Measurements from ENCODE around the gene KCNQ1. TPM values are rescaled to one million over a fixed set of nuclear protein-coding genes. Genes with fewer than 3 reads are reported as not detected.

Gene KCNQ1
- total and polyA plus RNA-seq, 9 of the 15 experiments (the other 6 are each of a cell fraction or from before 2014, with no cell fraction given) = 0.44 TPM; not detected in 8

DNA sequence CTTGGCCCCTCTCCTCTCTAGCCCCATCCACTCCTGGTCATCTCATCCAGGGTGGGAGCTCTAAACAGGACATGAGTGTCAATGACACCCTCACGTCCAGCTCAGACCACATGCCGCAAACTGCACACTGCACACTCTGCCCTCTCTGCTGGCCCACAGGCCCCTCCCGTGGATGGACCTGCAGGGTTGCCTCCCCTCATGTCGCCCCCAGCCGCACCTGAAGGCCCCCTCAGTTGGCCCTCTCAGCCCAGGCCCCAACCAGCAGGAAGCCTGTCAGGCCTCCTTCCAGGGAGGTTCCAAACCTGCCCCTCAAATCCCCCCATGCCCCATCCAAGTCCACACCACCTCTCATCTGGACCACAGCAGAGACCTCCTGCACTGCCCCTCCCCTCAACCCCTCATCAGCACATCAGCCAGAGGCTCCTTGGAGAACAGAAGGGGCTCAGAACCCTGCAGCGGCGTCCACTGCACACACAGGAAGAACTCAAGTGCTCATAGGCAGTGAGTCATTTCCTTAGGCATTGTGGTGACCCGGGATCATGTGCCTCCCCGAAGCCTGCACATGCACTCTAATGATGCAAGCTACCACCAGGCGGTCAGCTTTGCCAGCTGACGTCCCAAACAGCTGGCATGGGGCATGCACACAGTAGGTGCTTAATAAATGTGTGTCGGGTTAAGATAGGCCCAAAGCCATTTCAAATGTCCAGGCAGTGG is 453.7 kb downstream of the KCNQ1 start (continued):
- TF ChIP-seq, protein P1, sequence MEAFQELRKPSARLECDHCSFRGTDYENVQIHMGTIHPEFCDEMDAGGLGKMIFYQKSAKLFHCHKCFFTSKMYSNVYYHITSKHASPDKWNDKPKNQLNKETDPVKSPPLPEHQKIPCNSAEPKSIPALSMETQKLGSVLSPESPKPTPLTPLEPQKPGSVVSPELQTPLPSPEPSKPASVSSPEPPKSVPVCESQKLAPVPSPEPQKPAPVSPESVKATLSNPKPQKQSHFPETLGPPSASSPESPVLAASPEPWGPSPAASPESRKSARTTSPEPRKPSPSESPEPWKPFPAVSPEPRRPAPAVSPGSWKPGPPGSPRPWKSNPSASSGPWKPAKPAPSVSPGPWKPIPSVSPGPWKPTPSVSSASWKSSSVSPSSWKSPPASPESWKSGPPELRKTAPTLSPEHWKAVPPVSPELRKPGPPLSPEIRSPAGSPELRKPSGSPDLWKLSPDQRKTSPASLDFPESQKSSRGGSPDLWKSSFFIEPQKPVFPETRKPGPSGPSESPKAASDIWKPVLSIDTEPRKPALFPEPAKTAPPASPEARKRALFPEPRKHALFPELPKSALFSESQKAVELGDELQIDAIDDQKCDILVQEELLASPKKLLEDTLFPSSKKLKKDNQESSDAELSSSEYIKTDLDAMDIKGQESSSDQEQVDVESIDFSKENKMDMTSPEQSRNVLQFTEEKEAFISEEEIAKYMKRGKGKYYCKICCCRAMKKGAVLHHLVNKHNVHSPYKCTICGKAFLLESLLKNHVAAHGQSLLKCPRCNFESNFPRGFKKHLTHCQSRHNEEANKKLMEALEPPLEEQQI (IDR thresholded peaks at IDR 0.05) = no peak
- TF ChIP-seq ZNF76 (CRISPR knock-in tag; IDR thresholded peaks at IDR 0.05; ENCODE audit: borderline replicate concordance) (no peak), SIN3B (IDR thresholded peaks at IDR 0.05; ENCODE audit: low read depth) (no peak), BRF1 (IDR thresholded peaks at IDR 0.05; ENCODE audit: borderline replicate concordance, extremely low read depth, insufficient read length) (no peak), ZNF75A (CRISPR knock-in tag; IDR thresholded peaks at IDR 0.05) (no peak), ZNF77 (CRISPR knock-in tag; IDR thresholded peaks at IDR 0.05) (no peak), ZNF212 (CRISPR knock-in tag; IDR thresholded peaks at IDR 0.05) (no peak), RUNX1 (IDR thresholded peaks at IDR 0.05; ENCODE audit: low read depth) (no peak), SRSF1 (IDR thresholded peaks at IDR 0.05; ENCODE audit: low read depth, low read length) (no peak), KDM5B (IDR thresholded peaks at IDR 0.05; ENCODE audit: insufficient replicate concordance, low read depth, low read length) (no peak), ZFX (CRISPR knock-in tag; IDR thresholded peaks at IDR 0.05) (peak; percentile 45), ZNF764 (CRISPR knock-in tag; IDR thresholded peaks at IDR 0.05; ENCODE audit: low read depth) (no peak), TFAM (CRISPR knock-in tag; conservative IDR thresholded peaks at IDR 0.05) (no peak), FIP1L1 (IDR thresholded peaks at IDR 0.05; ENCODE audit: low read depth, low read length, poor library complexity, severe bottlenecking) (no peak), FOXM1 (IDR thresholded peaks at IDR 0.05; ENCODE audit: low read depth) (no peak), FOXM1 (CRISPR knock-in tag; IDR thresholded peaks at IDR 0.05; ENCODE audit: low read depth) (no peak), PTBP1 (IDR thresholded peaks at IDR 0.05; ENCODE audit: low read depth, low read length) (no peak), ZZZ3 (IDR thresholded peaks at IDR 0.05) (no peak), SREBF2 (CRISPR knock-in tag; IDR thresholded peaks at IDR 0.05) (no peak), HDAC6 (IDR thresholded peaks at IDR 0.05; ENCODE audit: low read depth, low read length) (no peak), ZBED1 (IDR thresholded peaks at IDR 0.05) (no peak)
- TF ChIP-seq, protein P2, sequence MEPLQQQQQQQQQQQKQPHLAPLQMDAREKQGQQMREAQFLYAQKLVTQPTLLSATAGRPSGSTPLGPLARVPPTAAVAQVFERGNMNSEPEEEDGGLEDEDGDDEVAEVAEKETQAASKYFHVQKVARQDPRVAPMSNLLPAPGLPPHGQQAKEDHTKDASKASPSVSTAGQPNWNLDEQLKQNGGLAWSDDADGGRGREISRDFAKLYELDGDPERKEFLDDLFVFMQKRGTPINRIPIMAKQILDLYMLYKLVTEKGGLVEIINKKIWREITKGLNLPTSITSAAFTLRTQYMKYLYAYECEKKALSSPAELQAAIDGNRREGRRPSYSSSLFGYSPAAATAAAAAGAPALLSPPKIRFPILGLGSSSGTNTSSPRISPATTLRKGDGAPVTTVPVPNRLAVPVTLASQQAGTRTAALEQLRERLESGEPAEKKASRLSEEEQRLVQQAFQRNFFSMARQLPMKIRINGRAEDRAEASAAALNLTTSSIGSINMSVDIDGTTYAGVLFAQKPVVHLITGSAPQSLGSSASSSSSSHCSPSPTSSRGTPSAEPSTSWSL (CRISPR knock-in tag; IDR thresholded peaks at IDR 0.05; ENCODE audit: borderline replicate concordance) = no peak
- TF ChIP-seq, protein P3, sequence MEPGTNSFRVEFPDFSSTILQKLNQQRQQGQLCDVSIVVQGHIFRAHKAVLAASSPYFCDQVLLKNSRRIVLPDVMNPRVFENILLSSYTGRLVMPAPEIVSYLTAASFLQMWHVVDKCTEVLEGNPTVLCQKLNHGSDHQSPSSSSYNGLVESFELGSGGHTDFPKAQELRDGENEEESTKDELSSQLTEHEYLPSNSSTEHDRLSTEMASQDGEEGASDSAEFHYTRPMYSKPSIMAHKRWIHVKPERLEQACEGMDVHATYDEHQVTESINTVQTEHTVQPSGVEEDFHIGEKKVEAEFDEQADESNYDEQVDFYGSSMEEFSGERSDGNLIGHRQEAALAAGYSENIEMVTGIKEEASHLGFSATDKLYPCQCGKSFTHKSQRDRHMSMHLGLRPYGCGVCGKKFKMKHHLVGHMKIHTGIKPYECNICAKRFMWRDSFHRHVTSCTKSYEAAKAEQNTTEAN (CRISPR knock-in tag; IDR thresholded peaks at IDR 0.05) = no peak
- TF ChIP-seq, protein P4, sequence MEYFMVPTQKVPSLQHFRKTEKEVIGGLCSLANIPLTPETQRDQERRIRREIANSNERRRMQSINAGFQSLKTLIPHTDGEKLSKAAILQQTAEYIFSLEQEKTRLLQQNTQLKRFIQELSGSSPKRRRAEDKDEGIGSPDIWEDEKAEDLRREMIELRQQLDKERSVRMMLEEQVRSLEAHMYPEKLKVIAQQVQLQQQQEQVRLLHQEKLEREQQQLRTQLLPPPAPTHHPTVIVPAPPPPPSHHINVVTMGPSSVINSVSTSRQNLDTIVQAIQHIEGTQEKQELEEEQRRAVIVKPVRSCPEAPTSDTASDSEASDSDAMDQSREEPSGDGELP (CRISPR knock-in tag; IDR thresholded peaks at IDR 0.05; ENCODE audit: borderline replicate concordance) = peak; percentile 90
